Heart left ventricle (tissue), 13 donors: ENCODE results near the gene SCAF8.

ENCODE experiments used
- CTCF ChIP-seq, 12 donors: fragments of 200-600 bp; sonication (generic) in 4 of 12; IDR thresholded peaks; one replicate each; pipeline versions ENCODE4 v1.5.0 to v1.8.0; 2018 to 2022; ENCODE audit warnings: antibody characterized with exemption in 12 of 12, mild to moderate bottlenecking in 5 of 12
- POLR2A ChIP-seq, 2 donors: fragments of 450-650 bp; IDR thresholded peaks; one replicate each; pipeline ENCODE4 v1.6.1; 2017; ENCODE audit warnings: antibody characterized with exemption in 2 of 2, mild to moderate bottlenecking in 2 of 2, moderate library complexity in 2 of 2
- donor health status: ischemic (EF 13 %, LVEDD 7.1; RV severe dilation, severe dysfunction).
- donor health status: DM: no; HTN: yes; CAD: no.
- donor health status: DM: no; HTN: no; CAD: no.
- donor health status: ischemic (EF 25% LVEDD 6.9; RV normal size, moderate dysfunction).
- donor health status: ischemic (EF 25% LVEDD 5.7; RV mildly dilated, moderate dysfunction).
- donor health status: ischemic (EF 35%, LVEDD 5.7; RV mildly dilated, moderate dysfunction).
- donor health status: nonischemic (EF 11% LVEDD 7.7; RV severe dilation, severe dysfunction).
- donor health status: DM: yes; HTN: yes; CAD: no.
- donor health status: PGD.
- donor health status: ischemic (EF 29% LVEDD 5.4; RV normal size, mild dysfunction).
- donor health status: nonischemic (EF 23%, LVEDD 6.1; RV moderate dilation, normal function).

GRCh38 chr6:154731296-154732218 lies 1.7 kb upstream of the SCAF8 start:
- no peak for TF ChIP-seq CTCF (IDR thresholded peaks at IDR 0.05)
- no peak for TF ChIP-seq POLR2A (IDR thresholded peaks at IDR 0.05)
